ENCODE results near the gene GAB2. TPM values are rescaled to one million over a fixed set of nuclear protein-coding genes. Genes with fewer than 3 reads are reported as not detected.

Gene GAB2
- total and polyA plus RNA-seq, 2 experiments from 2014 or later = 4.9 to 10.2 TPM

DNA sequence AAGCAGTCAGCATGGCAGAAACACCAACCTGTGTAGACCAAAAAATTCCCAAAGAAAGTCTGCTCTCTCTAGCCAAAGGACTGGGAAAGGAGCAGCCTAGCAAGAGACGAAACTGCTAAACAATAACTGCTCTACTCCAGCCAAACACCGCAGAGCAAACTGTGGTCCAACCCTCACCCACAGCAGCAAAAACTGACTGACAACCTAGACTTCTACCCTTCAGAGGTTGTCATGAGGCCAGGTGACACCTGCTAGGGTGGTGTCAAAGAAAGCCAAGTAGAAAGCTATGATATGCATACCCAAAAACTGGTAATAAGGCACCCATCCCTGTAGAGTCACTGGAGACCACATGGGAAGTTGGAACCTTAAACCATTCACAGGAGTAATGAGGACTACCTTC lies 11.8 kb downstream of the GAB2 start:
- Histone ChIP-seq H3K4me2 (no peak overlapping the region), H3K9me3 (ENCODE audit: low read depth) (peaks cover 5% of the 10 kb centered on the region)
- 83% methylated on average over 2 of the region's 2 CpGs for WGBS (ENCODE audit: low lambda C conversion rate, missing lambda C conversion rate)

DNA sequence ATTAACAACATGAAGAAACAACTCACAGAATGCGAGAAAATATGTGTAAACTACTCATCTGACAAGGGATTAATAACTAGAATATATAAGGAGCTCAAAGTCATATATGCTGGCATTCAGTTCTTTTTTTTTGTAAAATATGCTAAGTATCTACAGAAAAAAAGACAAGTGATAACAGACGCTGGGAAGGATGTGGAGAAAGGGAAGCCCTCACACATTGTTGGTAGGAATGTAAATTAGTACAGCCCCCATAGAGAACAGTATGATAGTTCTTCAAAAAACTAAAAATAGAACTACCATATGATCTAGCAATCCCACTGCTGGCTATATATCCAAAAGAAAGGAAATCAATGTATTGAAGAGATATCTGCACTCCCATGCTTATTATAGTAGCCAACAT lies 13.8 kb downstream of the GAB2 start:
- H3K4me2 ChIP-seq = no peak overlapping the region
- no peak overlapping the region for H3K27ac ChIP-seq
- H3K4me1 ChIP-seq (ENCODE audit: insufficient read depth) = no peaks in the 10 kb centered on the region
- no peaks in the 10 kb centered on the region for H3K9me3 ChIP-seq (ENCODE audit: low read depth)
- peaks cover 3% of the 10 kb centered on the region for H4K20me1 ChIP-seq (ENCODE audit: insufficient read depth, poor library complexity, severe bottlenecking)
- H3K27me3 ChIP-seq = no peaks in the 10 kb centered on the region
- no peaks in the 10 kb centered on the region for H3K36me3 ChIP-seq (replicated peaks; ENCODE audit: insufficient read depth, low read depth)
- TF ChIP-seq, protein P1, sequence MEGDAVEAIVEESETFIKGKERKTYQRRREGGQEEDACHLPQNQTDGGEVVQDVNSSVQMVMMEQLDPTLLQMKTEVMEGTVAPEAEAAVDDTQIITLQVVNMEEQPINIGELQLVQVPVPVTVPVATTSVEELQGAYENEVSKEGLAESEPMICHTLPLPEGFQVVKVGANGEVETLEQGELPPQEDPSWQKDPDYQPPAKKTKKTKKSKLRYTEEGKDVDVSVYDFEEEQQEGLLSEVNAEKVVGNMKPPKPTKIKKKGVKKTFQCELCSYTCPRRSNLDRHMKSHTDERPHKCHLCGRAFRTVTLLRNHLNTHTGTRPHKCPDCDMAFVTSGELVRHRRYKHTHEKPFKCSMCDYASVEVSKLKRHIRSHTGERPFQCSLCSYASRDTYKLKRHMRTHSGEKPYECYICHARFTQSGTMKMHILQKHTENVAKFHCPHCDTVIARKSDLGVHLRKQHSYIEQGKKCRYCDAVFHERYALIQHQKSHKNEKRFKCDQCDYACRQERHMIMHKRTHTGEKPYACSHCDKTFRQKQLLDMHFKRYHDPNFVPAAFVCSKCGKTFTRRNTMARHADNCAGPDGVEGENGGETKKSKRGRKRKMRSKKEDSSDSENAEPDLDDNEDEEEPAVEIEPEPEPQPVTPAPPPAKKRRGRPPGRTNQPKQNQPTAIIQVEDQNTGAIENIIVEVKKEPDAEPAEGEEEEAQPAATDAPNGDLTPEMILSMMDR (IDR thresholded peaks at IDR 0.05; ENCODE audit: poor library complexity) = no peak
- no peak for TF ChIP-seq EZH2 (IDR thresholded peaks at IDR 0.05; ENCODE audit: borderline replicate concordance)
- no peak for TF ChIP-seq EZH2phosphoT487 (IDR thresholded peaks at IDR 0.05; ENCODE audit: low read depth, severe bottlenecking, unreplicated experiment)
- DNase-seq (ENCODE audit: low spot score) = no peak
- H3K79me2 ChIP-seq = peaks cover 80% of the 10 kb centered on the region
- 53% methylated on average over 2 of the region's 2 CpGs for WGBS (ENCODE audit: low lambda C conversion rate, missing lambda C conversion rate)
- H2AFZ ChIP-seq = no peak overlapping the region
- H3K9me2 ChIP-seq (replicated peaks; ENCODE audit: insufficient read depth) = no peaks in the 10 kb centered on the region
- H3K4me3 ChIP-seq = no peak overlapping the region

More for the DNA sequence above, 11.8 kb downstream of the GAB2 start:
- Histone ChIP-seq H3K4me3 (no peak overlapping the region), H2AFZ (no peak overlapping the region), H3K79me2 (peaks cover 91% of the 10 kb centered on the region), H3K27ac (no peak overlapping the region), H3K9me2 (replicated peaks; ENCODE audit: insufficient read depth) (no peaks in the 10 kb centered on the region), H4K20me1 (ENCODE audit: insufficient read depth, poor library complexity, severe bottlenecking) (peaks cover 3% of the 10 kb centered on the region), H3K27me3 (no peaks in the 10 kb centered on the region), H3K36me3 (replicated peaks; ENCODE audit: insufficient read depth, low read depth) (no peaks in the 10 kb centered on the region), H3K4me1 (ENCODE audit: insufficient read depth) (no peaks in the 10 kb centered on the region)
- no peak for DNase-seq (ENCODE audit: low spot score)
- TF ChIP-seq, protein P1 (IDR thresholded peaks at IDR 0.05; ENCODE audit: poor library complexity) = no peak
- TF ChIP-seq EZH2phosphoT487 (IDR thresholded peaks at IDR 0.05; ENCODE audit: low read depth, severe bottlenecking, unreplicated experiment) (no peak), EZH2 (IDR thresholded peaks at IDR 0.05; ENCODE audit: borderline replicate concordance) (no peak)

- peaks cover 76% of the 10 kb centered on the region for H3K79me2 ChIP-seq
- H3K9me3 ChIP-seq (ENCODE audit: low read depth) = no peaks in the 10 kb centered on the region
- DNase-seq (ENCODE audit: low spot score) = no peak
- 99% methylated on average over 3 of the region's 3 CpGs for WGBS (ENCODE audit: low lambda C conversion rate, missing lambda C conversion rate)
- H3K27ac ChIP-seq = no peak overlapping the region
- H3K4me2 ChIP-seq = no peak overlapping the region
- TF ChIP-seq, protein P1 (IDR thresholded peaks at IDR 0.05; ENCODE audit: poor library complexity) = no peak
- TF ChIP-seq EZH2phosphoT487 (IDR thresholded peaks at IDR 0.05; ENCODE audit: low read depth, severe bottlenecking, unreplicated experiment) (no peak), EZH2 (IDR thresholded peaks at IDR 0.05; ENCODE audit: borderline replicate concordance) (no peak)
- no peaks in the 10 kb centered on the region for H3K36me3 ChIP-seq (replicated peaks; ENCODE audit: insufficient read depth, low read depth)
- no peak overlapping the region for H2AFZ ChIP-seq
- H3K4me1 ChIP-seq (ENCODE audit: insufficient read depth) = no peaks in the 10 kb centered on the region
- no peaks in the 10 kb centered on the region for H3K27me3 ChIP-seq
- H3K4me3 ChIP-seq = no peak overlapping the region
- no peaks in the 10 kb centered on the region for H4K20me1 ChIP-seq (ENCODE audit: insufficient read depth, poor library complexity, severe bottlenecking)
- no peaks in the 10 kb centered on the region for H3K9me2 ChIP-seq (replicated peaks; ENCODE audit: insufficient read depth)
Measured at GRCh38 chr11:78402847-78403246, 14.8 kb downstream of the GAB2 start.

DNA sequence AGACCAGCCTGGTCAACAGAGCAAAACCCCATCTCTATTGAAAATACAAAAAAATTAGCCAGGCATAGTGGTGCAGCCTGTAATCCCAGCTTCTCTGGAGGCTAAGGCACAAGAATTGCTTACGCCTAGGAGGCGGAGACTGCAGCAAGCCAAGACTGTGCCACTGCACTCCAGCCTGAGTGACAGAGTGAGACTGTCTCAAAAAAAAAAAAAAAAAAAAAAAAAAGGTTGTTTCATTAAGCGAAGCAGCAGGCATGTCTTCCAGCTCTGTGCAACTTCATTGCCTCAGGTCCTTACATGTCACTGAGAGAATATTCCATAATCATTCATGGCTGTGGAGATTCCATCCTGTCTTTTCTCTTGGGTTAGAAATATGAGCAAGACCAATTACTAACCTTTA lies 16.9 kb downstream of the GAB2 start:
- H3K9me2 ChIP-seq (replicated peaks; ENCODE audit: insufficient read depth) = no peaks in the 10 kb centered on the region
- no peaks in the 10 kb centered on the region for H3K4me1 ChIP-seq (ENCODE audit: insufficient read depth)
- H3K79me2 ChIP-seq = peaks cover 74% of the 10 kb centered on the region
- H3K27me3 ChIP-seq = no peaks in the 10 kb centered on the region
- H2AFZ ChIP-seq = no peak overlapping the region
- no peak overlapping the region for H3K27ac ChIP-seq
- no peaks in the 10 kb centered on the region for H4K20me1 ChIP-seq (ENCODE audit: insufficient read depth, poor library complexity, severe bottlenecking)
- H3K4me3 ChIP-seq = no peak overlapping the region
- no peak for DNase-seq (ENCODE audit: low spot score)
- H3K4me2 ChIP-seq = no peak overlapping the region
- TF ChIP-seq, protein P1 (IDR thresholded peaks at IDR 0.05; ENCODE audit: poor library complexity) = no peak
- TF ChIP-seq EZH2phosphoT487 (IDR thresholded peaks at IDR 0.05; ENCODE audit: low read depth, severe bottlenecking, unreplicated experiment) (no peak), EZH2 (IDR thresholded peaks at IDR 0.05; ENCODE audit: borderline replicate concordance) (no peak)
- no peaks in the 10 kb centered on the region for H3K9me3 ChIP-seq (ENCODE audit: low read depth)
- H3K36me3 ChIP-seq (replicated peaks; ENCODE audit: insufficient read depth, low read depth) = no peaks in the 10 kb centered on the region
- WGBS (ENCODE audit: low lambda C conversion rate, missing lambda C conversion rate) = 84% methylated on average over 3 of the region's 3 CpGs

Data from hepatocyte (in vitro differentiated cells).